ENCODE results near the gene OLAH. TPM values are rescaled to one million over a fixed set of nuclear protein-coding genes. Genes with fewer than 3 reads are reported as not detected.

Gene OLAH
- total and polyA plus RNA-seq, 4 donors, result 0.49 to 20.6 (median 4.6) TPM; not detected in 1

DNA sequence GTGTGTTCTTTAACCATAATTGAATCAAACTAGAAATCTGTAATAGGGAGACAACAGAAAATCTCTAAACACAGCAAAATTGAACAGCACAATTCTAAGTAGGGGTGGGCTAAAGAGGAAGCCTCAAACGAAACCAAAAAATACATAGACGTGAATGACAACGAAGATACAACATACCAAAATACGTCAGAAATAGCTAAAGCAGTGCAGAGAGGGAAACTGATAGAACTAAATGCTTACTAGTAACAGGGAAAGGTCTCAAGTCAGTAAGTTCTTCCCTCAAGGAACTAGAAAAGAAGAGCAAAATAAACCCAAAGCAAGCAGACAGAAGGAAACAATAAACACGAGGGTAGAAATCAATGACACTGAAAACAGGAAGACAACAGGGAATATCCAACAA lies 72.5 kb downstream of the OLAH start:
- Histone ChIP-seq H3K27ac (ENCODE audit: low read depth in 1 of 2, low read length in 1 of 2) (no peak overlapping the region), H3K36me3 (ENCODE audit: control insufficient read depth in 4 of 4, insufficient read depth in 4 of 4, low read length in 4 of 4) (peaks cover 7 to 39% (median 26%) of the 10 kb centered on the region in 4 donors), H3K4me1 (ENCODE audit: control insufficient read depth in 5 of 5, insufficient read depth in 5 of 5, low read length in 5 of 5) (no peaks in the 10 kb centered on the region), H3K9ac (ENCODE audit: insufficient read depth in 1 of 2, low read length in 2 of 2) (no peak overlapping the region), H3K9me3 (ENCODE audit: control insufficient read depth in 4 of 4, insufficient read depth in 3 of 4, low read length in 3 of 4) (peaks cover 0 to 5% (median 0%) of the 10 kb centered on the region in 4 donors), H3K27me3 (ENCODE audit: control insufficient read depth in 3 of 3, insufficient read depth in 3 of 3, low read length in 2 of 3) (no peaks in the 10 kb centered on the region), H3K4me3 (no peak overlapping the region)
- ATAC-seq (ENCODE audit: insufficient read depth, low FRiP score), result no peak
- DNase-seq, result no peak
- TF ChIP-seq, protein P1, sequence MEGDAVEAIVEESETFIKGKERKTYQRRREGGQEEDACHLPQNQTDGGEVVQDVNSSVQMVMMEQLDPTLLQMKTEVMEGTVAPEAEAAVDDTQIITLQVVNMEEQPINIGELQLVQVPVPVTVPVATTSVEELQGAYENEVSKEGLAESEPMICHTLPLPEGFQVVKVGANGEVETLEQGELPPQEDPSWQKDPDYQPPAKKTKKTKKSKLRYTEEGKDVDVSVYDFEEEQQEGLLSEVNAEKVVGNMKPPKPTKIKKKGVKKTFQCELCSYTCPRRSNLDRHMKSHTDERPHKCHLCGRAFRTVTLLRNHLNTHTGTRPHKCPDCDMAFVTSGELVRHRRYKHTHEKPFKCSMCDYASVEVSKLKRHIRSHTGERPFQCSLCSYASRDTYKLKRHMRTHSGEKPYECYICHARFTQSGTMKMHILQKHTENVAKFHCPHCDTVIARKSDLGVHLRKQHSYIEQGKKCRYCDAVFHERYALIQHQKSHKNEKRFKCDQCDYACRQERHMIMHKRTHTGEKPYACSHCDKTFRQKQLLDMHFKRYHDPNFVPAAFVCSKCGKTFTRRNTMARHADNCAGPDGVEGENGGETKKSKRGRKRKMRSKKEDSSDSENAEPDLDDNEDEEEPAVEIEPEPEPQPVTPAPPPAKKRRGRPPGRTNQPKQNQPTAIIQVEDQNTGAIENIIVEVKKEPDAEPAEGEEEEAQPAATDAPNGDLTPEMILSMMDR (IDR thresholded peaks at IDR 0.05; ENCODE audit: control extremely low read depth, extremely low read depth), result no peak
- 86 to 96% methylated on average over 5 of the region's 5 CpGs for WGBS, 2 donors

DNA sequence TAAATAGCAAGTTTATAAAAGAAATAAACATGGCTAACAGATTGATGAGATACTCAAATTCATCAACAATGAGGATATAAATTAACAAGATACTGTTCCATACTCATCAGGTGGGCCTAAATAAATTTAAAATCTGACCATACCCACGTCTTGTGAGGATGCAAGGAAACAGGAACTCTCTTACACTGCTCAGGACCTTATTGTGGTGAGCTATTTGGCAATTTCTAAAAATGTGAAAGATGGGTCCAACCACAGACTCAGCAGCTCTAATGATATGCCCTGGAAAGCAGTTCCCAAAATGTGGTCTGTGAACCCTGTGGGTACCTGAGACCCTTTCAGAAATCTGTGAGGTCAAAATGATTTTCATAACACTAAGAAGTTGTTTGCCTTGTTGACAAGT lies 74.9 kb downstream of the OLAH start:
- Histone ChIP-seq H3K27ac (ENCODE audit: low read depth in 1 of 2, low read length in 1 of 2) (no peak overlapping the region), H3K36me3 (ENCODE audit: control insufficient read depth in 4 of 4, insufficient read depth in 4 of 4, low read length in 4 of 4) (peaks cover 3 to 33% (median 25%) of the 10 kb centered on the region in 4 donors), H3K4me3 (no peak overlapping the region), H3K9me3 (ENCODE audit: control insufficient read depth in 4 of 4, insufficient read depth in 3 of 4, low read length in 3 of 4) (peaks cover 0 to 5% (median 0%) of the 10 kb centered on the region in 4 donors), H3K4me1 (ENCODE audit: control insufficient read depth in 5 of 5, insufficient read depth in 5 of 5, low read length in 5 of 5) (no peaks in the 10 kb centered on the region), H3K27me3 (ENCODE audit: control insufficient read depth in 3 of 3, insufficient read depth in 3 of 3, low read length in 2 of 3) (no peaks in the 10 kb centered on the region), H3K9ac (ENCODE audit: insufficient read depth in 1 of 2, low read length in 2 of 2) (no peak overlapping the region)
- ATAC-seq (ENCODE audit: insufficient read depth, low FRiP score), result no peak
- no peak for DNase-seq
- 31 to 65% methylated on average over 1 of the region's 1 CpG for WGBS, 2 donors
- TF ChIP-seq, protein P1 (IDR thresholded peaks at IDR 0.05; ENCODE audit: control extremely low read depth, extremely low read depth), result no peak

DNA sequence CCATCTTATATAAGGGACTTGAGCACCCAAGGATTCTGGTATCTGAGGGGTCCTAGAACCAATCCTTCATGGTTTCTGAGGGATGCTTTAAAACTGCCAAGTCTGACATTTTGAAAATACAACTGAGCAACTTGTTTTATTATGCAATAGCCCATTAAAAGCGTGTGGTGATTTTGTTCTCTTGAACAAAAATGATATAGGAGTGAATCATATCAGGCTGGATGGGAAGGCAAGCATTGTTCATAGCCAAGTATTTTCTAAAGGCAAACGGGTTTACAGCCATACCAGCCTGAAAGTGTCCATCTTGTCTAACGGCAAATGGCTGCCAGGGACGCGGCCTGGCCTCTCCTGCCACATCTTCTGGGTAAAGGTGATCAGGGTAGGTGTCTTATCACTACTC lies 76.8 kb downstream of the OLAH start:
- no peak for ATAC-seq (ENCODE audit: insufficient read depth, low FRiP score)
- H3K36me3 ChIP-seq (ENCODE audit: control insufficient read depth in 4 of 4, insufficient read depth in 4 of 4, low read length in 4 of 4), result peaks cover 3 to 39% (median 23%) of the 10 kb centered on the region in 4 donors
- WGBS, 2 donors, result 95 to 96% methylated on average over 5 of the region's 5 CpGs
- TF ChIP-seq, protein P1 (IDR thresholded peaks at IDR 0.05; ENCODE audit: control extremely low read depth, extremely low read depth), result no peak
- H3K4me1 ChIP-seq (ENCODE audit: control insufficient read depth in 5 of 5, insufficient read depth in 5 of 5, low read length in 5 of 5), result no peaks in the 10 kb centered on the region
- no peak overlapping the region for H3K4me3 ChIP-seq
- DNase-seq, result no peak
- no peak overlapping the region for H3K27ac ChIP-seq (ENCODE audit: low read depth in 1 of 2, low read length in 1 of 2)
- peaks cover 0 to 5% (median 0%) of the 10 kb centered on the region in 4 donors for H3K9me3 ChIP-seq (ENCODE audit: control insufficient read depth in 4 of 4, insufficient read depth in 3 of 4, low read length in 3 of 4)
- H3K9ac ChIP-seq (ENCODE audit: insufficient read depth in 1 of 2, low read length in 2 of 2), result no peak overlapping the region
- no peaks in the 10 kb centered on the region for H3K27me3 ChIP-seq (ENCODE audit: control insufficient read depth in 3 of 3, insufficient read depth in 3 of 3, low read length in 2 of 3)

DNA sequence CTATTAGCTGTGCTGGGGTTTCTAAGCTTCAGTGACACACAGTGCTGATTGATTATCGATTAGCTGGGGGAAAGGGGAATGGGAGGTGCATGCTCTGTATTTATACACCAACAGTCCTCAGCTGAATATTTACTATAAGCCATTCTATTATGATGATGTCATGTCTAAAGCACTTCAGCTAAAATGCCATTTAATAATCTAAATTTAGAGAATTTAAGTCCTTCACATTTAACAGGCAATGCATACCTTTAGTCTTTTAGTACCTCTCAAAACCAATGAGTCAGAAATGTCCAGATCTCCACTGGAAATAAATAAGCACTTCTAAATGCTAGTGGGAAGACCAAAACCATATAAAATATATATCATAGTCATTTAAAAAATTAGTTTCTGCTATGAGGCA lies 78.0 kb downstream of the OLAH start:
- Histone ChIP-seq H3K27ac (ENCODE audit: low read depth in 1 of 2, low read length in 1 of 2) (no peak overlapping the region), H3K9ac (ENCODE audit: insufficient read depth in 1 of 2, low read length in 2 of 2) (no peak overlapping the region), H3K4me1 (ENCODE audit: control insufficient read depth in 5 of 5, insufficient read depth in 5 of 5, low read length in 5 of 5) (no peaks in the 10 kb centered on the region), H3K27me3 (ENCODE audit: control insufficient read depth in 3 of 3, insufficient read depth in 3 of 3, low read length in 2 of 3) (no peaks in the 10 kb centered on the region), H3K36me3 (ENCODE audit: control insufficient read depth in 4 of 4, insufficient read depth in 4 of 4, low read length in 4 of 4) (peaks cover 4 to 38% (median 25%) of the 10 kb centered on the region in 4 donors), H3K4me3 (no peak overlapping the region), H3K9me3 (ENCODE audit: control insufficient read depth in 4 of 4, insufficient read depth in 3 of 4, low read length in 3 of 4) (peaks cover 0 to 2% (median under 1%) of the 10 kb centered on the region in 4 donors)
- ATAC-seq (ENCODE audit: insufficient read depth, low FRiP score) (no peak), DNase-seq (no peak)
- TF ChIP-seq, protein P1 (IDR thresholded peaks at IDR 0.05; ENCODE audit: control extremely low read depth, extremely low read depth), result no peak
- WGBS, 2 donors, result 92 to 95% methylated on average over 1 of the region's 1 CpG
